ENCODE data around the gene WDR75. TPM values are rescaled to one million over a fixed set of nuclear protein-coding genes. Genes with fewer than 3 reads are reported as not detected.

WDR75 gene
- total RNA-seq, 1 donor from 2014 or later: 40.7 TPM

DNA sequence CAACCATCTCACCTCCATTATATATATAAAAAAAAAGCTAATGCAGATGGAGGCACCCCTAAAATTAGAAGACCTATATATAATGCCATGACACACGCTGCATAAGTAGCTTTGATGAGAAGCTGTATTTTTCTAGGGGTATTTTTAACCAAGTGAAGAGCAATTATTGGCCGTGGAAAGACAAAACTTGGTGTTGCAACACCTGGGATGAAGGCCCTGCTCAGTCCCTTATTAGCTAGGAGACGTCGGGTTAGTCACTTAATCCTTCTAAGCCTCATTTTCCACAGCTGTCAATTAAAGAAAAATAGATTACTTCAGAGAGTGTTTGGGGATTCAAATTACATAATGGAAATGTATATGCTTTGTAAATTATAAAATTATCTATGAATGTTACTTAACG, 63.0 kb downstream of the WDR75 start:
- Histone ChIP-seq H3K4me3 (ENCODE audit: low read length in 3 of 3) (no peak overlapping the region), H3K9me3 (ENCODE audit: control insufficient read depth in 3 of 3, low read length in 3 of 3) (no peaks in the 10 kb centered on the region), H3K9ac (ENCODE audit: low read depth in 1 of 3, low read length in 3 of 3) (no peak overlapping the region), H3K27me3 (ENCODE audit: control insufficient read depth in 3 of 3, insufficient read depth in 3 of 3, low read length in 3 of 3) (no peaks in the 10 kb centered on the region), H3K27ac (ENCODE audit: low read depth, low read length) (peak overlapping the region; percentile 3), H3K36me3 (ENCODE audit: control insufficient read depth in 3 of 3, insufficient read depth in 3 of 3, low read length in 3 of 3) (no peaks in the 10 kb centered on the region), H3K4me1 (ENCODE audit: control insufficient read depth in 3 of 3, insufficient read depth in 3 of 3, low read length in 3 of 3) (no peaks in the 10 kb centered on the region)

DNA sequence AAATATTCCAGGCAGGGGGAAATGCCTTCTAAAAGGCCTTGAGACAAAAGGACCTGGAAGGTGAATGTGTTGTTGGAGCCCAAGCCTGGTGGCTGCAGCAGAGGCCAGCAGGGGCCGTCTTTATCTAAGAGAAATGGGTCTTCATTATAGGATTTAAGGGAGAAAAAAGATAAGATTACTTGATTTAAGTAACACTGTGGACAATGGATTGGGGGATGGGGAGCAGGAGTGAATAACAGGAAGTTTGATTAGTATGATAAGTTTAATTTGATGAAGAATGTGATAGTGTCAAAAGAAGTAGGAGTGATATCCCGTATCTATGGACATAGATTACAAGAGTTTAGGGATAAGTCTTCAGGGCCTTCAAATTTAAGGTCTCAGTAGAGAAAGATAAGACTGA, 64.2 kb downstream of the WDR75 start:
- Histone ChIP-seq H3K36me3 (ENCODE audit: control insufficient read depth in 3 of 3, insufficient read depth in 3 of 3, low read length in 3 of 3) (no peaks in the 10 kb centered on the region), H3K9me3 (ENCODE audit: control insufficient read depth in 3 of 3, low read length in 3 of 3) (no peaks in the 10 kb centered on the region), H3K27ac (ENCODE audit: low read depth, low read length) (no peak overlapping the region), H3K9ac (ENCODE audit: low read depth in 1 of 3, low read length in 3 of 3) (no peak overlapping the region), H3K27me3 (ENCODE audit: control insufficient read depth in 3 of 3, insufficient read depth in 3 of 3, low read length in 3 of 3) (no peaks in the 10 kb centered on the region), H3K4me3 (ENCODE audit: low read length in 3 of 3) (no peak overlapping the region), H3K4me1 (ENCODE audit: control insufficient read depth in 3 of 3, insufficient read depth in 3 of 3, low read length in 3 of 3) (no peaks in the 10 kb centered on the region)

DNA sequence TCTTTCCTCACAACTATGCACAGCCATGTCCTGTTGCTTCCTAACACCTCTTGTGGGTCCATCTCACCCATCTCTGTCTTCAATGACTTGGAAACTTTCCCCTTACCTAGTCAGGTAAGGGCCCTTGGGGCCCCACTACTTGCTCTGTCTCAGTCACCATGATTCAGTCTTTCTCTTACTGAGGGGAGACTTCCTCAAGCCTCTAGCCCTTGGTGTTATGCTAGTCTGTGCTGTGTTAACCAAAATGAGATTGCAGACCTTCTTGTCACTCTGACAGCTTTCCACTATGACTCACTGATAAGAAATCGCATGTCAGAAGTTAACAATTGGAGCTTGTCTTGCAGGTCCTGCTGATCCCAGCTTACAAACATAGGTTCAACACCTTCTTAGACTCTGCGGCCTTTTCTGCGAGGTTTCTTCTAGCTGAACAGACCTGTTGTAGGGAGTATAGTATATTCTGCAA, 65.3 kb downstream of the WDR75 start:
- Histone ChIP-seq H3K4me1 (ENCODE audit: control insufficient read depth in 3 of 3, insufficient read depth in 3 of 3, low read length in 3 of 3) (no peaks in the 10 kb centered on the region), H3K27ac (ENCODE audit: low read depth, low read length) (no peak overlapping the region), H3K27me3 (ENCODE audit: control insufficient read depth in 3 of 3, insufficient read depth in 3 of 3, low read length in 3 of 3) (no peaks in the 10 kb centered on the region), H3K36me3 (ENCODE audit: control insufficient read depth in 3 of 3, insufficient read depth in 3 of 3, low read length in 3 of 3) (no peaks in the 10 kb centered on the region), H3K9ac (ENCODE audit: low read depth in 1 of 3, low read length in 3 of 3) (no peak overlapping the region), H3K9me3 (ENCODE audit: control insufficient read depth in 3 of 3, low read length in 3 of 3) (no peaks in the 10 kb centered on the region), H3K4me3 (ENCODE audit: low read length in 3 of 3) (no peak overlapping the region)

- Histone ChIP-seq H3K9me3 (ENCODE audit: control insufficient read depth in 3 of 3, low read length in 3 of 3) (no peaks in the 10 kb centered on the region), H3K4me3 (ENCODE audit: low read length in 3 of 3) (no peak overlapping the region), H3K36me3 (ENCODE audit: control insufficient read depth in 3 of 3, insufficient read depth in 3 of 3, low read length in 3 of 3) (no peaks in the 10 kb centered on the region), H3K9ac (ENCODE audit: low read depth in 1 of 3, low read length in 3 of 3) (no peak overlapping the region), H3K4me1 (ENCODE audit: control insufficient read depth in 3 of 3, insufficient read depth in 3 of 3, low read length in 3 of 3) (peaks cover 0 to 8% (median 0%) of the 10 kb centered on the region in 3 donors), H3K27me3 (ENCODE audit: control insufficient read depth in 3 of 3, insufficient read depth in 3 of 3, low read length in 3 of 3) (no peaks in the 10 kb centered on the region), H3K27ac (ENCODE audit: low read depth, low read length) (no peak overlapping the region)
Observed at GRCh38 chr2:189511210-189511959, 70.1 kb downstream of the WDR75 start.

GRCh38 chr2:189511960-189512319, 70.7 kb downstream of the WDR75 start:
- no peaks in the 10 kb centered on the region for H3K36me3 ChIP-seq (ENCODE audit: control insufficient read depth in 3 of 3, insufficient read depth in 3 of 3, low read length in 3 of 3)
- H3K9me3 ChIP-seq (ENCODE audit: control insufficient read depth in 3 of 3, low read length in 3 of 3): no peaks in the 10 kb centered on the region
- no peak overlapping the region for H3K27ac ChIP-seq (ENCODE audit: low read depth, low read length)
- H3K4me1 ChIP-seq (ENCODE audit: control insufficient read depth in 3 of 3, insufficient read depth in 3 of 3, low read length in 3 of 3): peaks cover 0 to 8% (median 0%) of the 10 kb centered on the region in 3 donors
- H3K27me3 ChIP-seq (ENCODE audit: control insufficient read depth in 3 of 3, insufficient read depth in 3 of 3, low read length in 3 of 3): no peaks in the 10 kb centered on the region
- H3K9ac ChIP-seq (ENCODE audit: low read depth in 1 of 3, low read length in 3 of 3): no peak overlapping the region
- no peak overlapping the region for H3K4me3 ChIP-seq (ENCODE audit: low read length in 3 of 3)

DNA sequence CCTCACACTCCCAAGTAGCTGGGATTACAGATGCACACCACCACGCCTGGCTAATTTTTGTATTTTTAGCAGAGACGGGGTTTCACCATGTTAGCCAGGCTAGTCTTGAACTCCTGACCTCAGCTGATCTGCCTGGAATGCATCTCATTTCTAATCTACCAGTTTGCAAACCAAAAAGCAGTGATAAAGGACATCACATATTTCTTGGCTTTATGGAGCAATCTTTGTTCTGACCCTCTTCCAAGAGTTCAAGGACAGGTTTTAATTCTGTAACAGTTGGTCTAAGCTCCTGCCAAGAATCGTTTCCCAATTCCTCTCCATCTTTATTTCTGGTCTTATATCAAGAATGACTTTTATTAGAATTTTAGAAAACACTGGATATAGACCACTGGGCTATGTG, 71.6 kb downstream of the WDR75 start:
- no peak overlapping the region for H3K9ac ChIP-seq (ENCODE audit: low read depth in 1 of 3, low read length in 3 of 3)
- H3K9me3 ChIP-seq (ENCODE audit: control insufficient read depth in 3 of 3, low read length in 3 of 3): no peaks in the 10 kb centered on the region
- no peak overlapping the region for H3K27ac ChIP-seq (ENCODE audit: low read depth, low read length)
- peaks cover 0 to 8% (median 0%) of the 10 kb centered on the region in 3 donors for H3K4me1 ChIP-seq (ENCODE audit: control insufficient read depth in 3 of 3, insufficient read depth in 3 of 3, low read length in 3 of 3)
- H3K27me3 ChIP-seq (ENCODE audit: control insufficient read depth in 3 of 3, insufficient read depth in 3 of 3, low read length in 3 of 3): no peaks in the 10 kb centered on the region
- no peak overlapping the region for H3K4me3 ChIP-seq (ENCODE audit: low read length in 3 of 3)
- no peaks in the 10 kb centered on the region for H3K36me3 ChIP-seq (ENCODE audit: control insufficient read depth in 3 of 3, insufficient read depth in 3 of 3, low read length in 3 of 3)

DNA sequence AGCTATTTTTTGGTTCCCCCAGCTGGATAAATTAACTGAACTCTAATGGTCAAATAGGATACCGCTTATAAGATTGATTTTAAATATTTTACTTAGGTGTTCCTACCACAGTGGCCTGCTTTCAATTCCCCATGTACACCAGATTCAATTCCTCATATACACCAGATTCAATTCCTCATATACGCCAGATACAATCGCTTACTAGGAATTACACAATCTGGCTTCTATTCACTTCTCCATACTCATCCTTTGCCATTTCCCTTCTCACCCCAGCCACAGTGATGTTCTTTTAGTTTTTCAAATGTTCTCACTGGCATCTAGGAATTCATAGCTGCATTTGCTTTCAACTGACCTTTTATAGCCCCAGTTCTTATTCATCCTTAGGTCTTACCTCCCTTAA, 72.8 kb downstream of the WDR75 start:
- Histone ChIP-seq H3K4me3 (ENCODE audit: low read length in 3 of 3) (no peak overlapping the region), H3K4me1 (ENCODE audit: control insufficient read depth in 3 of 3, insufficient read depth in 3 of 3, low read length in 3 of 3) (peaks cover 0 to 8% (median 0%) of the 10 kb centered on the region in 3 donors), H3K27me3 (ENCODE audit: control insufficient read depth in 3 of 3, insufficient read depth in 3 of 3, low read length in 3 of 3) (no peaks in the 10 kb centered on the region), H3K9ac (ENCODE audit: low read depth in 1 of 3, low read length in 3 of 3) (no peak overlapping the region), H3K9me3 (ENCODE audit: control insufficient read depth in 3 of 3, low read length in 3 of 3) (no peaks in the 10 kb centered on the region), H3K36me3 (ENCODE audit: control insufficient read depth in 3 of 3, insufficient read depth in 3 of 3, low read length in 3 of 3) (no peaks in the 10 kb centered on the region), H3K27ac (ENCODE audit: low read depth, low read length) (no peak overlapping the region)

DNA sequence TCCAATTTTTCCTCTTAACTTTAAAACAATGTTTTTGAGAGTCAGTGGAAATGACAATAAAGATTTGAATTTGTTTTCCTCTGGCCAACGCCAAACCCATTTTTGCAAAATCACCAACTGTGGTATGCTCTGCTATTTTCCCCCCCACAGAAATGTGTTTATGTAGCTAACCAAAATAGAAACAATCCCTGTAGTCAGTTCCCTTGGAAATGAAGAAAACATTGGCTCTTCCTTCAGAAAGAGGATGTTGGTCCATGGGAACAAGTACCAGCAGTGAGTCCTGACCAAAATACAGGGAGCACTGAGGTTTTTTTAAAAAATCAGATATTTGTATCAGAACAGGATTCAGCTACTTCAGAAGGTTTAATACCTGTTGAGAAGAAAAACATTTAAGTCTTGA, 74.0 kb downstream of the WDR75 start:
- Histone ChIP-seq H3K4me1 (ENCODE audit: control insufficient read depth in 3 of 3, insufficient read depth in 3 of 3, low read length in 3 of 3) (peaks cover 0 to 8% (median 0%) of the 10 kb centered on the region in 3 donors), H3K9me3 (ENCODE audit: control insufficient read depth in 3 of 3, low read length in 3 of 3) (no peaks in the 10 kb centered on the region), H3K4me3 (ENCODE audit: low read length in 3 of 3) (no peak overlapping the region), H3K36me3 (ENCODE audit: control insufficient read depth in 3 of 3, insufficient read depth in 3 of 3, low read length in 3 of 3) (no peaks in the 10 kb centered on the region), H3K27me3 (ENCODE audit: control insufficient read depth in 3 of 3, insufficient read depth in 3 of 3, low read length in 3 of 3) (no peaks in the 10 kb centered on the region), H3K27ac (ENCODE audit: low read depth, low read length) (peak overlapping the region; percentile 32), H3K9ac (ENCODE audit: low read depth in 1 of 3, low read length in 3 of 3) (no peak overlapping the region)

DNA sequence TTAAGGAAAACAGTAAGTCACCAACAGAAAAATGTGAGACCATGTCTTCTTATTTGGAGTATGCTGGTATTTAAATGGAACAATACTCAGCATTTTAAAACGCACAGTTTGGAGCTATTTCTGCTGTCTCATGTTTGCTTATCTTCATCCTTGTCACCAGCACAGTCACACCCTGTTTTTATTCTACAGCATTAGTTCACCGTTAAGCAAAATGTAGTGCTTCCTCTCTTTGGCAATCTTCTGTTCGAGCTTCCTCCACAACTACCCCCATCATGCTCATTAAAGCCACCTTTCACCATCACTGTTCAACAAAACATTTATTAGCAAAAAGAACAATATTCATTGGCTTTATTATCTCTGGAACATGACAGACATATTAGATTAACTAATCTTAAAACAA, 75.3 kb downstream of the WDR75 start:
- Histone ChIP-seq H3K9ac (ENCODE audit: low read depth in 1 of 3, low read length in 3 of 3) (no peak overlapping the region), H3K27me3 (ENCODE audit: control insufficient read depth in 3 of 3, insufficient read depth in 3 of 3, low read length in 3 of 3) (no peaks in the 10 kb centered on the region), H3K27ac (ENCODE audit: low read depth, low read length) (no peak overlapping the region), H3K9me3 (ENCODE audit: control insufficient read depth in 3 of 3, low read length in 3 of 3) (no peaks in the 10 kb centered on the region), H3K4me3 (ENCODE audit: low read length in 3 of 3) (no peak overlapping the region), H3K36me3 (ENCODE audit: control insufficient read depth in 3 of 3, insufficient read depth in 3 of 3, low read length in 3 of 3) (no peaks in the 10 kb centered on the region), H3K4me1 (ENCODE audit: control insufficient read depth in 3 of 3, insufficient read depth in 3 of 3, low read length in 3 of 3) (peaks cover under 1 to 8% (median under 1%) of the 10 kb centered on the region in 3 donors)

DNA sequence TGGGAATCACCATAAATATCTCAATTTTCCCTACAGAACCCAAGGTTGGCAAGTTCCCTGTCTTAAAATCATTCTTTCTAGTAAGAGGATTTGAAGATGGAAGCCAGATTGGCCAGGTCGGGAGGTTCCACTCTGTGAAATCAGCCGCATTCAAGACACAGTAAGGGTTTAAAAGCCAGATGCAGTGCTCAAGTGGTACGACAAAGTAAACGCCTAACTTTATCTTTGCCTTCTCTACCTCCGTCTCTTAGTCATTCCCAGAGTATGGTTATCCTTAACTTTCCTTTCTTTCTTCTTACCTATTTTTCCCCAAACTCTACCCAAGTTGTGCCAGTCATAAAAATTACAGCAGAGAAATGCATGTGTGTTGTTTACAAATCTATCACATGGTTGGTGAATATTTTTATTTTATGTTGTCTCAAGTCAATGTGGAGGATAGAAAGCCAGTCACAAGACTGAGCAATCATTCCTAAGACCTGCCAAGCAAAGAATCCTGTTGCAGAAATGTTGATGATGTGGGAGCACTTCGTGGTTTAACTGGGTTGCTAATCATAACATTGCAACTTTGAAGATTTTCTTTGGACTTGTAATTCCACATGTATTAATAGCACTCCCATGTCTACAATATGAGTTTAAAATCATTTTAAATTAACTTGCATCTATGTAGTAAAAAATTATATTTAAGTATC, 76.7 kb downstream of the WDR75 start:
- Histone ChIP-seq H3K36me3 (ENCODE audit: control insufficient read depth in 3 of 3, insufficient read depth in 3 of 3, low read length in 3 of 3) (no peaks in the 10 kb centered on the region), H3K9ac (ENCODE audit: low read depth in 1 of 3, low read length in 3 of 3) (no peak overlapping the region), H3K4me3 (ENCODE audit: low read length in 3 of 3) (no peak overlapping the region), H3K27me3 (ENCODE audit: control insufficient read depth in 3 of 3, insufficient read depth in 3 of 3, low read length in 3 of 3) (no peaks in the 10 kb centered on the region), H3K4me1 (ENCODE audit: control insufficient read depth in 3 of 3, insufficient read depth in 3 of 3, low read length in 3 of 3) (peaks cover 10 to 20% (median 13%) of the 10 kb centered on the region in 3 donors), H3K9me3 (ENCODE audit: control insufficient read depth in 3 of 3, low read length in 3 of 3) (no peaks in the 10 kb centered on the region), H3K27ac (ENCODE audit: low read depth, low read length) (no peak overlapping the region)

Data from skeletal muscle tissue (tissue), 4 donors.